ENCODE data around the gene GDI1. TPM values are rescaled to one million over a fixed set of nuclear protein-coding genes. Genes with fewer than 3 reads are reported as not detected.

GDI1 gene
- total RNA-seq, 4 donors from 2014 or later: 59.7 to 86.2 (median 78.1) TPM

GRCh38 chrX:154401045-154401799 lies 35.7 kb upstream of the GDI1 start:
- H3K4me1 ChIP-seq: peaks cover 9% of the 10 kb centered on the region in 2 donors
- no peak overlapping the region for H3K27ac ChIP-seq
- intact Hi-C loops (cut with DNase I): loop anchor here (5.0 kb wide), 1 partner anchor 131 kb away; no protein-coding TSS in a partner anchor
- DNase-seq: no peak
- no peak overlapping the region for H3K4me3 ChIP-seq (replicated peaks in 1 of 3)
- no peaks in the 10 kb centered on the region for H3K27me3 ChIP-seq
- peaks cover 19 to 25% of the 10 kb centered on the region in 2 donors for H3K36me3 ChIP-seq
- WGBS, 2 donors: 69 to 77% methylated on average over 4 of the region's 6 CpGs
- TF ChIP-seq POLR2A (IDR thresholded peaks at IDR 0.05) (no peak), CTCF (IDR thresholded peaks at IDR 0.05) (no peak)
- H3K9me3 ChIP-seq: no peaks in the 10 kb centered on the region

- Histone ChIP-seq H3K4me3 (replicated peaks in 1 of 3) (no peak overlapping the region), H3K27ac (no peak overlapping the region), H3K4me1 (peaks cover 9% of the 10 kb centered on the region in 2 donors), H3K27me3 (no peaks in the 10 kb centered on the region), H3K36me3 (peaks cover 19 to 25% of the 10 kb centered on the region in 2 donors), H3K9me3 (no peaks in the 10 kb centered on the region)
- DNase-seq: no peak
- no peak for TF ChIP-seq POLR2A (IDR thresholded peaks at IDR 0.05)
- TF ChIP-seq CTCF (IDR thresholded peaks at IDR 0.05): no peak
- 54 to 55% methylated on average over 3 to 6 of the region's 6 CpGs for WGBS, 2 donors
- intact Hi-C loops (cut with DNase I): loop anchor here (5.0 kb wide), 1 partner anchor 130 kb away; no protein-coding TSS in a partner anchor
Observed at GRCh38 chrX:154401918-154402621, 34.9 kb upstream of the GDI1 start.

- no peak for DNase-seq
- intact Hi-C loops (cut with DNase I): loop anchor here (5.0 kb wide), 1 partner anchor 130 kb away; no protein-coding TSS in a partner anchor
- Histone ChIP-seq H3K4me1 (peaks cover 9% of the 10 kb centered on the region in 2 donors), H3K4me3 (replicated peaks in 1 of 3) (no peak overlapping the region), H3K27me3 (no peaks in the 10 kb centered on the region), H3K27ac (no peak overlapping the region), H3K36me3 (peaks cover 19 to 25% of the 10 kb centered on the region in 2 donors), H3K9me3 (no peaks in the 10 kb centered on the region)
- WGBS, 2 donors: 64 to 80% methylated on average over 2 to 5 of the region's 19 CpGs
- TF ChIP-seq CTCF (IDR thresholded peaks at IDR 0.05): no peak
Observed at GRCh38 chrX:154402622-154403127, 34.3 kb upstream of the GDI1 start.

- Histone ChIP-seq H3K27ac (no peak overlapping the region), H3K9me3 (no peaks in the 10 kb centered on the region), H3K4me1 (peaks cover 9% of the 10 kb centered on the region in 2 donors), H3K4me3 (replicated peaks in 1 of 3) (no peak overlapping the region), H3K27me3 (no peaks in the 10 kb centered on the region), H3K36me3 (peaks cover 19 to 25% of the 10 kb centered on the region in 2 donors)
- TF ChIP-seq CTCF (IDR thresholded peaks at IDR 0.05) (no peak), POLR2A (IDR thresholded peaks at IDR 0.05) (no peak)
- 88 to 100% methylated on average over 1 to 10 of the region's 10 CpGs for whole genome bisulfite sequencing, 2 donors
- intact Hi-C loops (cut with DNase I): loop anchor here (5.0 kb wide), 1 partner anchor 129 kb away; no protein-coding TSS in a partner anchor
- DNase-seq: no peak
Observed at GRCh38 chrX:154403192-154403591, 33.8 kb upstream of the GDI1 start.

Measured in thyroid gland (tissue), 4 donors.